Measurements from ENCODE around the gene YIPF1.

- no peak for TF ChIP-seq FOSL2 (IDR thresholded peaks at IDR 0.05; ENCODE audit: borderline replicate concordance, low read depth)
- TF ChIP-seq, protein P1, sequence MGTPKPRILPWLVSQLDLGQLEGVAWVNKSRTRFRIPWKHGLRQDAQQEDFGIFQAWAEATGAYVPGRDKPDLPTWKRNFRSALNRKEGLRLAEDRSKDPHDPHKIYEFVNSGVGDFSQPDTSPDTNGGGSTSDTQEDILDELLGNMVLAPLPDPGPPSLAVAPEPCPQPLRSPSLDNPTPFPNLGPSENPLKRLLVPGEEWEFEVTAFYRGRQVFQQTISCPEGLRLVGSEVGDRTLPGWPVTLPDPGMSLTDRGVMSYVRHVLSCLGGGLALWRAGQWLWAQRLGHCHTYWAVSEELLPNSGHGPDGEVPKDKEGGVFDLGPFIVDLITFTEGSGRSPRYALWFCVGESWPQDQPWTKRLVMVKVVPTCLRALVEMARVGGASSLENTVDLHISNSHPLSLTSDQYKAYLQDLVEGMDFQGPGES (IDR thresholded peaks at IDR 0.05; ENCODE audit: low read depth, low read length) = no peak
- TF ChIP-seq CTCF (IDR thresholded peaks at IDR 0.05) = no peak
- TF ChIP-seq SIN3A (IDR thresholded peaks at IDR 0.05; ENCODE audit: borderline replicate concordance, low read depth, low read length) = no peak
- TF ChIP-seq NRF1 (IDR thresholded peaks at IDR 0.05; ENCODE audit: low read depth, low read length) = no peak
Measured at GRCh38 chr1:53833393-53833792, 56.2 kb downstream of the YIPF1 start.
